Measurements from ENCODE around the gene L3MBTL1.

GRCh38 chr20:43506238-43506637 is 1.3 kb upstream of the L3MBTL1 start:
- TF ChIP-seq POLR2AphosphoS5 (IDR thresholded peaks at IDR 0.05; ENCODE audit: low read depth, low read length) (no peak), CTCF (IDR thresholded peaks at IDR 0.05) (no peak), SIN3A (IDR thresholded peaks at IDR 0.05; ENCODE audit: borderline replicate concordance, insufficient read depth, low read depth, low read length) (no peak)

Data from Panc1 (cell line).